NCI-H524 (cell line): ENCODE data around the gene FARP2.
A peak's percentile ranks its signal among the peaks of the same experiment; 100 is the strongest.
"Not testable (repeated sequence)": the region's sequence is repeated elsewhere in the genome, so short reads cannot be mapped to it uniquely, and the experiment has no call there.

Experiments used
- DNase-seq, 2 experiments: peaks; one replicate each; lab custom pipeline; 2025; lab: John Stamatoyannopoulos, UW

Gene FARP2

DNA sequence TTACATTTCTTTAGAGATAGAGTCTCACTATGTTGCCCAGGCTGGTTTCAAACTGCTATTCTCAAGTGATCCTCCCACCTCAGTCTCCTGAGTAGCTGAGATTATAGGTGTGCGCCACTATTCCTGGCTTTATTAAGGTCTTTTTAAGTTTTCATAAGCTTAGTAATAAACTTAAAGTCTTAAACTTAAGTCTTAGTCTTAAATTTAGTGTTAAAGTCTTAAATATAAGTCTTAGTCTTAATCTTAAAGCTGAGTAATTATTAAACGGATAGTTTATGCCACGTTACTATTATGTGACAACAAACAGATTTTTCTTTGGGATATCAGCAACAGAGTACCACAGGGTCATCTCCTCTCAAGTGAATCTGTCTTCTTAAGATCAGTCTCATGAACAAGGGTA is 12.6 kb downstream of the FARP2 start:
- DNase-seq, result no peak

DNA sequence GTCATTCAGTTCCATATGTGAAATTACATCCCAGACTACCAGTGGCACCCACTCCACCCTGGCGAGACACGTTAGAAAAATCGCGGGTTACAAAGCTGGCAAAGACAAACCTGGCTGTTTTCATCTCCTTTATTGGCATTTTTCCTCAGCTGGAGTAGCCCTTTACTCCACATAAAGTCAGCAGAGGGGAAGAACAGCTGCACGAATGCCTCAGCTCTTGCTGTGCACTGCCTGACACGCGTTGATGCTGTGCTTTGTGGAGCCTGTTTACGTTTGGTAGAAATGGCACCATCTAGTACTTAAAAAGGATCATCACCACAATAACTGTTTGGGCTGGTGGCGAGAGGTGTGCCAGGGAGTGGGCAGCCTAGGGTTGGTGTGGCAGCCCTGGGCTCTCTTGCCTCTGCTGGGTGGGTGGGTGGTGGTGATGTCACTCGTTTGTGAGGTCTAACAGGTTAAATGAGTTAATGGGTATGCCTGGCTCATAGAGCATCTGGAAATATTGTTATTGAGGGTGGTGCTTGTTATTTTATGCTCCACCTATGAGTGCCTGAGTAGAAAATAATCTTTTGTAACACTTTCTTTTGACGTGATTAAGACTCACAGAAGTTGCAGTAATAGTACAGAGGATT is 16.4 kb downstream of the FARP2 start:
- peak in 1 of 2 experiments; percentile 43 for DNase-seq

- peak; percentile 80 to 92 for DNase-seq
Observed at GRCh38 chr2:241373446-241373845, 17.4 kb downstream of the FARP2 start.

GRCh38 chr2:241373906-241374305 is 17.8 kb downstream of the FARP2 start:
- peak in 1 of 2 experiments; percentile 7 for DNase-seq

GRCh38 chr2:241375300-241375699 is 19.2 kb downstream of the FARP2 start:
- no peak for DNase-seq

DNA sequence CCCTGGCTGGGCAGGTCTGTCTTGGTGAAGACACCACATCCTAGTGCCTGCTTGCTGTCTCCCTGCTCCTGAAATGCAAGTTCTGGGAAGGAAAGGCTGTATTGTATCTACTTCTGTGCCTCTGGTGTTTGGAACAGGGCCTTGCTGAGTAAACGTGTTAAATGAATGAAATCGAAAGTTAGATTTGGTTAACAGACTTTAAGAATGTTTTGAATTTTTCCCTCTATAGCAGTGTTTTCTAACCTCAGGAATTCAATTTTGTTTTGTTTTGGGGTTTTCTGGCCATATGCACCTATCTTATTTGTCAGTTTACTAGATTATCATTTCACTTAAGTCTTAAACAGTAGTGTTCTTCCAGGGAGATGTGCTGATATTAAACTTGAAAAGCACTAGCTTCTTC is 20.7 kb downstream of the FARP2 start:
- no peak for DNase-seq

DNA sequence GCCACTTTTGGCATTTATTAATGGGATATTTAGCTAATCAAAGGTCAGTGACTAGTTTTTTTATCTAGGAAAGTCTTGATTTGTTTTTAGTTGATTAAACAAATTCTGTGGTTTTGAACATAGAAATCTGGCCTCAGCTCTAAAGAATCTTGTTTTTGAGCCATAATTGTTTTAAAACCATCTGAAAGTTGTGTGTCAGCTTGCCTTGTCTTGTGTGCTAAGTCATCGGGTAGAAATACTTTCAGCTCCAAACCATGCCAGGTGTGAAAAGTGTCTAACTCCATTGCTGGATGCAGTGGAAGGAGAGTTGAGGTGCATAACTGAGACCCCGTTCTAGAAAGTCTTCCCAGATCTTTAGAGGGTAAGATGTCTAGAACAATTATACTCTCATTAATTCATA is 22.7 kb downstream of the FARP2 start:
- no peak for DNase-seq

GRCh38 chr2:241379481-241380480 is 23.7 kb downstream of the FARP2 start:
- DNase-seq, result no peak

DNA sequence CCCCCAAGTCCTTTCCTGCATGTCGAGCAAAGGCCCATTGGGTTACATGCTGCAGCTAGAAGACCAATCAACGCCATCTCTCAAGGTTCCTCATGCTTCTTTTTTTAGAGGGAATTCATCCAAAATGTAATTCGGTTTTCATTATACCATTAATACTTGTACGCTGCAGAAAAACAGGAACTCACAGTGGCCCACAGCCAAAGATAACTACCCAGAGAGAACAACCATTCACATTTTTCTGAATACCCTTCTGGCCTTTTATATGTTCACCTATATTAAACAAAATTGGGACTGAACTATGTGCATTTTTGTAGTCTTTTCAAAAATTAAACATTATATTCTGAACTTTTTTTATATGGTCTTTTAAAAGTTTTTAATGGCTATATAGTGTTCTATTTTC is 25.8 kb downstream of the FARP2 start:
- DNase-seq, result no peak

DNA sequence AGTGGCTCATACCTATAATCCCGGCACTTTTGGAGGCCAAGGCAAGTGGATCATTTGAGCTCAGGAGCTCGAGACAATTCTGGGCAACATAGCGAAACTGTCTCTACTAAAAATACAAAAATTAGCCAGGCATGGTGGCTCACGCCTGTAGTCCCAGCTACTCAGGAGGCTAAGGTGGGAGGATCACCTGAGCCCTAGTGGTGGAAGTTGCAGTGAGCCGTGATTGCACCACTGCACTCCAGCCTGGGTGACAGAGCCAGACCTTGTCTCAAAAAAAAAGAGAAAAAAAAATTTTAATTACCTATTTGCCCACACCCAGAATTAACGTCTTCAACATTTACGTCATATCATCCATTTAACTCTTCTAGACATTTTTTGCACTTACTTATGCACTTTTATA is 29.4 kb downstream of the FARP2 start:
- DNase-seq, result not testable (repeated sequence)

- peak in 1 of 2 experiments; percentile 10 for DNase-seq
Observed at GRCh38 chr2:241386519-241386918, 30.4 kb downstream of the FARP2 start.

DNA sequence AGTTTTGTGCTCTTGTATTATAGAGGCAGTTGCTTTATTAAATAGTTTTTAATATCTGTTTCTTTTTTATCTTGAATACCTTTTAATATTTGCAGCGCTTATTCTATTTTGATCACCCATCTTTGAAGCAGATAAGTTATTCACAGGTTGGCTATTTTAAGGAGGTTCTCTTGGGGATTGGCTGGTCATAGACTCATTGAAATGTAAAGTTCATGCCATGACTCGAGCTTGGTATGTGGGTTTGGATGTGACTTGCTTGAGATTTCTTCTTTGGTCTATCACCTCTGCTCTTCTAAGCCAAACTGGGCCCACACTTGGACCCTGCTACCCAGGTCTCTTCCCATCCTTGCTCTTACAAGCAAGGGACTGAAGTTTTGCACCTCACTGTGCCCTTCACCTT is 33.6 kb downstream of the FARP2 start:
- DNase-seq, result no peak

- peak in 1 of 2 experiments; percentile 21 for DNase-seq
Observed at GRCh38 chr2:241390301-241391206, 34.5 kb downstream of the FARP2 start.

DNA sequence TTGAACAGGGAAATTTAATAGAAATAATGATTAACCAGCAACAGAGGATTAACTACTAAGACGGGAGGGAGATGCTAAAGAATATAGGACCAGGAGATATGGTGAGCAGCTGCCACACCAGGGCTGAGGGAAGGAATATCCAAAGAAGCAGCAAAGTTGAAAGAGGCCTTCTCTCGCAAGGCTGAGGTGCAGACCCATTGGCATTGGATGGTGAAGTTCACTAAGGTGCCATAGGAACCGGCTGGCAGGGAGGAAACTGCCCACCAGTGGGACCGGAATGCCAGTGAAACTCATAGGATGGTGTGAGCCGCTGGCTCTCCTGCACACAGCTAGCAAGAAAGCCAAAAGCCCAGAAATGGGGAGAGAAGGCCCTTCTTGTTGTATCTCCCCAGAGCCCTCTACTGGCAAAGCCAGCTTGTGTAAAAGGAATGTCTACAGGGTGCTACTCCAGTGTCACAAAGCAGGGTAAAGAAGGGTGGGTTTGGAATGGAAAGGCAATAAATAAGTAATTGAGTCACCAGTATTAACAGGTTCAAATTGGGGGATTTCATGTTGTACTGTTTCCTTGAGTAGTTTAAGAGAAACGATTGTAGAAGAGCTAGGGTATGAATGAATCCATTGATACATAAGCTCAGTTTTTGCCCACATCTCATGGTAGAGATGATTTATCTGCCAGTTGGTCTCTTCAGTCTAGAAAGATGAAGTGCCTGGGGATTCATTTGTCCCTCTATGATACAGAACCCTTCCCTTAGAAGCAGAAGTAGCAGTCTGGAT is 36.0 kb downstream of the FARP2 start:
- peak in 1 of 2 experiments; percentile 54 for DNase-seq

DNA sequence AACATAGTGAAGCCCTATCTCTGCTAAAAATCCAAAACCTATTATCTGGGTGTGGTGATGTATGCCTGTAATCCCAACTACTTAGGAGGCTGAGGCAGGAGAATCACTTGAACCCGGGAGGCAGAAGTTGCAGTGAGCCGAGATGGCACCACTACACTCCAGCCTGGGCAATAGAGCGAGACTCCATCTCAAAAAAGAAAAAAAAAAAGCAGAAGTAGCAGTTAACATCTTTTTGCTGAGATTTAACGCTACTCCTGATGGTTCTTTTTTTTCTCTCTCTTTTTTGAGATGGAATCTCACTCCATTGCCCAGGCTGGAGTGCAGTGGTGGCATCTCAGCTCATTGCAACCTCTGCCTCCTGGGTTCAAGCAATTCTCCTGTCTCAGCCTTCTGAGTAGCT is 36.7 kb downstream of the FARP2 start:
- DNase-seq, result not testable (repeated sequence)

- no peak for DNase-seq
Observed at GRCh38 chr2:241393524-241394196, 37.6 kb downstream of the FARP2 start.

DNA sequence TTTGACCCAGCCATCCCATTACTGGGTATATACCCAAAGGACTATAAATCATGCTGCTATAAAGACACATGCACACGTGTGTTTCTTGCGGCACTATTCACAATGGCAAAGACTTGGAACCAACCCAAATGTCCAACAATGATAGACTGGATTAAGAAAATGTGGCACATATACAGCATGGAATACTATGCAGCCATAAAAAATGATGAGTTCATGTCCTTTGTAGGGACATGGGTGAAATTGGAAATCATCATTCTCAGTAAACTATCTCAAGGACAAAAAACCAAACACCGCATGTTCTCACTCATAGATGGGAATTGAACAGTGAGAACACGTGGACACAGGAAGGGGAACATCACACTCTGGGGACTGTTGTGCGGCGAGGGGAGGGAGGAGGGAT is 40.7 kb downstream of the FARP2 start:
- DNase-seq, result not testable (repeated sequence)

GRCh38 chr2:241399941-241400922 is 44.1 kb downstream of the FARP2 start:
- no peak for DNase-seq

- DNase-seq, result no peak
Observed at GRCh38 chr2:241408849-241409248, 52.8 kb downstream of the FARP2 start.
